ENCODE data around the gene PHLPP1.

Gene PHLPP1

DNA sequence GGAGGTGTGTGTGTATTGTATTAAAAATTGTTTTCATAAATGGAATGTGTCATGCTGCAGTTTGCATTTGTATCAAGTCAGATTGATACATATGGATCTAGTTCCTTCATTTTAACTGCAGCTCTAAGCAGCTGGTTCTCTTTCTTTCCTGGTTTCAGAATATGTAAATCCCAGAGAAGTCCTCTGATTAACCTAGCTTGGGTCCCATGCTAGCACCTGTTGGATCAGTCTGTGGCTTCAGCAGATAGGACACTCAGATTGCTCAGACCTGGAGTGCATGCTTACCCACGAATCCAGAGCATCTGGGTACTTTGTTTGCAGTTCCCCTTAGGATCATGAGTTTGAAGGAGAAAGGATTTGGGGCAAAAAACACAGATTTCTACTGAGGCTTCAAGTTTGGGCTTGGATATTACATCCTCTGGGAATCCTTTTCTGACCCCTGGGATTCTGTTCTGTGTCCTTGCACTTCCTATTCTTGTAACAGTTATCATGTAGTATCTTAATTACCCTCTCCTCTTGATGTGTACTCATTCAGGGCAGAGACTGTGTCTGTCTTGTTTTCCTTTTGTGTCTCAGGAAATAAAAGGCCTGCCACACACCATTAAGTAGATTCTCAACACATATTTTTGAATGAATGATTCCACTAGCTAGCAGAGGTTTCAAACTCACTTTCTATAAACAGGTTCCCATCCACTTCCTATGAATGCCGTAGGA lies 142.1 kb downstream of the PHLPP1 start:
- DNase-seq: no peak

DNA sequence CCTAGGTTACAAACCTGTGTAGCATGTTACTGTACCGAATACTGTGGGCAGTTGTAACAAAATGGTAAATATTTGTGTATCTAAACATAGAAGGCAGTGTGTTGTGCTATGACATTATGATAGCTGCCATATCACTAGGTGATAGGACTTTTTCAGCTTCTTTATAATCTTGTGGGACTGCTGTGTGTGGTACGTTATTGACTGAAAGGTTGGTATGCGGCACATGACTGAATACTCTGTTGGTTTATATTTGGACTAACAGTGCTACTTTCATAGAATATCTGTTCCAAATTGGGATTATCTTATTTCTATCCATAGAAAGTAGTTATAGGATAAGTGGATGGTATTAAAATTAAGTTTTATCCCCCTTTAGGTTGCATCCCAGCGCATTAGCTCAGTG lies 144.7 kb downstream of the PHLPP1 start:
- no peak for DNase-seq

DNA sequence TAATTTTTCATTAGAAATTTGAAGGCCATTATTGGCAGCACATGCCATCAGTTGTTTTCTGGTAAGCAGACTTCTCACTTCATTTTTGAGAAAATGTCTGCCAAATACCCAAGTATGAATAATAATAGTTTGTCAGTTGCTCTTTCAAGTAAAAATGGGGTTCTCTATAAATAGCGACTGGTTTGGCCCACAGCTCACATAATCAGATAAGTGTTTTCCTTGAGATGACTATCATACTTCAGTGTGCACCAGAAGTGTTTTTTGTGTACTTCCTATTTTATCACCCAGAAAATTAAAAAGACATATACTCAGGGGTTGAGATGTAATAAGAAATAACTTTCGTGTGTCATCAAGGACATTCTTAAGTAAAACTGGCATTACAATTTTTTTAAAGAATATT lies 147.1 kb downstream of the PHLPP1 start:
- DNase-seq: no peak

DNA sequence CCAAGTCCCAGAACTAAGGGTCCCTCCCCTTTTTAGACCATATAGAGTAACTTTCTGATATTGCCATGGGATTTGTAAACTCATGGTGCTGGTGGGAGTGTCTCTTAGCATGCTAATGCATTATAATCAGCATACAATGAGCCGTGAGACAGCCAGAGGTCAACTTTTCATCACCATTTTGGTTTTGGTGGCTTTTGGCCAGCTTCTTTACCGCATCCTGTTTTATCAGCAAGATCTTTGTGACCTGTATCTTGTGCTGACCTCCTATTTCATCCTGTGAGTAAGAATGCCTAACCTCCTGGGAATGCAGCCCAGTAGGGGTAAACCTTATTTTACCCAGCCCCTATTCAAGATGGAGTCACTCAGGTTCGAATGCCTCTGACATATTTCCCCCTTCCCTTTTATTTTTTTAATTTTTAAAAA lies 148.2 kb downstream of the PHLPP1 start:
- no peak for DNase-seq

DNA sequence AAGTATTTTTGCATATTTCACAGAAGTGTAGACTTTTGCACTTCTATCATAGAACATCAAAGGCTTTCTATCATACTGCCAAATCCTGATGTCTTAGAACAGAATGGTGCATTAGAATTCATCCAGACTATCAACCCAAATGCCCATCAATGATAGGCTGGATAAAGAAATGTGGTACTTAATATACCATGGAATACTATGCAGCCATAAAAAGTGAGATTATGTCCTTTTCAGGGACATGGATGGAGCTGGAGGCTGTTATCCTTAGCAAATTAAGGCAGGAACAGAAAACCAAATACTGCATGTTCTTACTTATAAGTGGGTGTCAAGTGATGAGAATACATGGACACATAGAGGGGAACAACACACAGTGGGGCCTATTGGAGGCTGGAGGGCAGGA lies 150.2 kb downstream of the PHLPP1 start:
- no peak for DNase-seq

DNA sequence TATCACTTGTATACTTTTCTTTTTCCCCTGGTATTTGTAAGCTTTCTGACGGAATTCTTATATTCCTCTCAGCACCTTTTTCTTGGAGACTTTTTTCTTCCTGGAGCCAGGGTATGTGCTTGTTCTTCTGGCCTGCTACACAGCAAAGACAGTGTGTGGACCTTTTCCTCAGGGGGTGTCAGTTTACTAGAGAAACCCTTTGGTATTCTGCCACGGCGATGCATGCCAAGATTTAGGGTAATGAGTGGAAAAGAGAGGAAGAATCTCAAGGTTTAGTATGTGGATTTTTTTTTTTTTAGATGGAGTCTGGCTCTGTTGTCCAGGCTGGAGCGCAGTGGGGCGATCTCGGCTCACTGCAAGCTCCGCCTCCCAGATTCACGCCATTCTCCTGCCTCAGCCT lies 152.2 kb downstream of the PHLPP1 start:
- no peak for DNase-seq

DNA sequence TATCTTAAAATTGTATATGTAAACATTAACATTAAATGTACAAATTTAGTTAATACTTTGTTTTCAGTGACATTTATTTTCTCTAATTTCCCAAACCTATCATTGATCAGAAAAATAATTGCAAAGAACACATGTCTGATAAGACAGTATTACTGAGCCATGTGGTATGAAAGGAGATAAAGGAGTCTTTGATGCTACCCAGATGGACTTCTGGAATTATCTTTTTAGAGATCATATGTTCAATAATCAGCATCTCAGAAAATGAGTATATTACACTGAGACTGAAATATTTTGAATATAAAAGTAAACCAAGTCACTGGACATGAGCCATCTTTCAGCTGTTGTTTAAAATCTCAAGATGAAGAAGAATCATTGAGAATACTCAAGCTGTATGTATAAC lies 153.3 kb downstream of the PHLPP1 start:
- no peak for DNase-seq

DNA sequence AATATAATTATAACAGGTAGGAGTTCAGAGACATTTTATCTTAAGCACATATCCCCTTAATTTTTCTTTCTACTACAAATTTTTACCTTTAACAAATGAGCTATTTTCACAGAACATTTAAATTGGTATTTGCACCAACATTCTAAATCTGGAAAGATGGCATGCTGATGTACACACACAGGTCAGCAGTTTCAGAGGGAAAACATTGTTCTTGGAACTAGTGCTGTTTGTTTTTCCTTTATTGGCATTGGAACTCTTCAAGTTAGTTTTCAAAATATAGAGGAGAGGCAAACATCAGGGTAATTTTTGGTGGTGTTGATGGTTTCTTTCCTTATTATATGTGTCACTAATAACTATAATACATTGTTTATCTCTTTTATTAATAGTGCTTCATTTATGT lies 155.3 kb downstream of the PHLPP1 start:
- no peak for DNase-seq

DNA sequence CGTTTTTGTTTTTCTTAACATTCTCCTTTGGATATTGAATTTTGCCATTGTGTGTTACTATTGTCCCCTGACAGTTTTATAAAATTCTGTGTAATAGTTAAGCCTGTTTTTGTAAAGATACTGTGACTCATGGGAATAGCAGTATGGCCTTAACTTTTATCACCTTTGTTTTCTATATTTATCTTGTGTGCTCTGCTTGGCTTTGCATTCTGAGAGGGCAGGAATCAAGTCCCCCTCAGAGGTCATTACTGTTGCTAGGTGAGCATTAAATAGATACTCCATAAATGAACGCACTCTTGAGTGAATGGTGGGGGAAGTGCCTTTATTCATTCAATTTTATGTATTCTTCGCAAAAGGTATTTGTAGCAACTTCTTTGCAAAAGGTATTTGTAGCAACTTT lies 160.0 kb downstream of the PHLPP1 start:
- no peak for DNase-seq

DNA sequence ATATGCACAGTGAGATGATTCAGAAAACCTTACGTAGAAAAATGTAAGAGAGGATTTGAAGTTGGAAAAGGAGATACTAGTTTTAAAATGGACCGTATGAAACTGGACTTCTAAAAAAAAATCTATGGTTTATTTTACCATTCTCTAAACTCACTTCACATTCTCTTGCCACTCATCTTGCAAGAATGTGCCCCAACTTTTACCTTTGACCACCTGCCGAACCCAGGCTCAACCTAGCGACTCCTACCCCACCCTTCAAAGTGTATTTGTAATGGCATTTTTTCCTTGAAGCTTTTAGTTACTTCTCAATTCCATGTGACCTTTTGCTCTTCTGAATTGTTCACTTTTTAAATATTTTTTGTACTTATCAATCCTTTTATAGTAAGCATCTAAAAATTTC lies 160.8 kb downstream of the PHLPP1 start:
- no peak for DNase-seq

DNA sequence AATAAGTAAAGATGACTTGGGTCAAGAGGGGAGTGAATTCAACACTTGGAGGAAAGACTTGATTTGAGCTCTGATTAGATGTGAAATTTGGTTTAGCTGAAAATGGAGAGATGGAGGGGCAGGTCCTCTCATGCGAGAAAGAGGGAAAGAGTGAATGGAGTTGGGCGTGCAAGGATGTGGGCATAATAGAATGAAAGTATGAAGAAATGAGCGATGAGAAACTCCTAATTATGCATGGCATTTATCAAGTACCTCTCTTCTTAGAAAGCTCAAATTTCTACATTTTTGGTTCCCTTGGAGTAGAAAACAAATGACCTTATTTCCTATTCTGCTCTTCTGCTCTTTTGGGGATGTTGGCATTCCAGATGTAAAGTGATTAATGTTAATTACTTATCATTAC lies 161.5 kb downstream of the PHLPP1 start:
- no peak for DNase-seq

DNA sequence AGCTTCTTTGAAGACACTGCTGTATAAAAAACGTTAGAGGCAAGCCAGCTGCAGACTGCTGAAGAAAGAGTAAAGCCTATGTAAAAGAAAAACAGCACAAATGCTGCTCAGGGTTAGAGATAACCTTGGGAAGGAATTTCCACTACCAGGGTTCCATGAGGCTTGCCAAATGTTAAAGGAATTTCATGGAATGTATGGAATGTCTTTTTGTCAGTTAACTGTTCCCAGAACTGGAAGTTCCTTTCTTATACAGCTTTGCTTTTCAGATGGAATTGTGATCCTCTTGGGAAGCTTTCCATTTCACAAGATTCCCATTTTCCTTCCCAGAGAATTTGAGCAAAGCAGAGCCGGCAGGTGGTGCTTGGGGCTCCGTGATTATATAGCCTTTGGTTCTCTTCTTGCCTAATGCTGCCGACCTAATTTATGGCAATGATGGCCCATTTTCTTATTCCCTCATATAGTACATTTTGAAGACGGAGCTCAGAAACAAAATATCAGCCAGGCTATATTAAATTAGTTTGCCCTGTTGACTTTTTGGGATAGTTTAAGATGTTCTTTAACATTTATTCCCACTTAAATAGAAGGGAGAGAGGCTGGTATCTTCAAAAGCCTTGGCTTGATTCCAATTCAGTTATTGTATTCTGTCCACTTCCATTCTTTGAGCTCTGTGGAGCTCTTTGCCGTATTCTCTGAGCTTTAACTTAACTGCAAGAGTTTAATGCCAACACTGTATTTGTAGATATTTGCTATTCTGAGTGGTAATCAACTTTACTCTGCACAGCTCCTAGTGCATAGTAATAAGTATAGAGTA lies 162.3 kb downstream of the PHLPP1 start:
- no peak for DNase-seq

DNA sequence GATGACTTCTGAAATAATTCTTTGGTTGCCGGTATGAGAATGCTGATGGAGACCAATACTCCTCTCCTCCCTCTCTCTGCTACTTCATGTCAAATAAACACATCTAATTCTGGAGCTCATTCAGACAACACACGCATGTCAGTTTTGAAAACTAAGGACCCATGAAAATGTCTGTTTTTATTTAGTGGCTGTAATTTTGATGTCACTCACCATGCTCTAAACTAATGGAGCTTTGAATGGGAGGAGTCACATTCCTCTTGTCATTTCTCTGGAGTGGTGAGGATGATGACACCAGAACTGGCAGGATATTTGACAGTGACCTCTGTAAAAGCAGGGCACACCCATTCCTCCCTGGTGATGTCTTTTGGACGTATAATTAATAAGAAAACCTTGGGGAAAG lies 163.0 kb downstream of the PHLPP1 start:
- no peak for DNase-seq

DNA sequence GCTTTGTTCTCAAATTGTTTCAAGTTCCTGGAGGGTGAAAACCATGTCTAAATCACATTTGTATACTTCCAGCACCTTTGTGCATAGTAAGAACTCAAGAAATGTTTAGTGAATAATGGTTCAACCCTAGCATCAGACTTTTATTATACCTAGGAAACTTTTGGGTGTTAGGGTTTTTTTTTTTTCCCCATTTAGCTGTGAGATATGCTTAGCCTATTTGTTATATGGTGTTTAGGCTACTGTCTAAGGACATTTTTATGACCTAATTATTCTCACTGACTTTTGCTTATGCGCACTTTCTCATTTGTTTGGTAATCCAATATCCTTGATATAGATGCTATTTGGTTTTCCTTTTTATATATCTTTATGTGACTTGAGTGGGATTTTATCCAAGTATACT lies 164.7 kb downstream of the PHLPP1 start:
- DNase-seq: no peak

DNA sequence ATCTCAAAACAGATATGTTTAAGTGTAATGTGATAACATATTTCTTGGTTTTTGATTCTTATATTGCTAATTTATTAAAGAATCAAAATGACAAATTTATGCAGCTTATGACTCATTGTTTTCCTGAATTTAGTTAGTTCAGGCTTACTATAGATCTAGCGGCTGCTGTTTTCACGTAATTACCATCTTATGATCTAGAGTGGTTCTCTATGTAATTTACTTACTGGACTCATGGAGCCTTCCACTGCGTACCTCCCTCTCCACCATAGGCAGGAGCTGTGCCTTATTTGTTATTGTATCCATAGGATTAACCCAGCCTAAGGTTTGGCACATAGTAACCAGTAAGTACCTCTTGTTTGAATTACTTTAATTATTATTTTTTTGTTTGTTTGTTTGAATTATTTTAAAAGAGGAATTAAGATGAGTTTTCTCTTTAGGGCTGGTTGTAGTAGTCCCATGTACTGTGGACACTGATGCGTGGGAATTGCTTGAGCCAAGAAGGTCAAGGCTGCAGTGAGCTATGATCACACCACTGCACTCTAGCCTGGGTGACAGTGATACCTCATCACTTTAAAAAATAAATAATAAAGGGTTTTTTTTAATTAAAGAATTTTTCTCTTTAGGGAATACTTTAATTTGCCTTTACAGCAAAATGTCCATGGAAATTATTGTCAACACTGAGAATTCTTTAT lies 165.5 kb downstream of the PHLPP1 start:
- DNase-seq: no peak

DNA sequence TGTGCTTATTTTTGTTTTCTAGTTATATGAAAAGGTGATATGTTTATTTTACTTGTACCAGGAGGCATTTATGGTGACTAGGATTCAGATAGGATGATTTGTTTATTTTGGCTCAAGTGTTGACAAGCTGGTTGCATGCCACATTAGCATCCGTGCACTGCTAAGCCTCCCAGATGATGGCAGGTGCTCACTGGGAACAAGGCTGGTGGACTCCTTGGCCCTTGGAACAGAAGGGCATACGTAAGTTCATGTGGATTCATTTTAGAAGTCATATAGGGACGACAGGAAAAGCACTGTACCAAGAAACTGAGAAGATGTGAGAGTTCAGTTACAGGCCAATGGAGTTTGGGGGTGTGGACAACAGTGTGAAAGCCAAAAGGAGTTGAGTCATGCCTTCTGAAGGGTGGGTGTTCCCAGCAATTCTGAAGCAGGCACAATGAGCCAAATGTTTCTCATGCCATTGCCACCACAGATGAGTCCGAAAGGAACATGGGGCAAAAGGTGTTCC lies 166.2 kb downstream of the PHLPP1 start:
- DNase-seq: no peak

DNA sequence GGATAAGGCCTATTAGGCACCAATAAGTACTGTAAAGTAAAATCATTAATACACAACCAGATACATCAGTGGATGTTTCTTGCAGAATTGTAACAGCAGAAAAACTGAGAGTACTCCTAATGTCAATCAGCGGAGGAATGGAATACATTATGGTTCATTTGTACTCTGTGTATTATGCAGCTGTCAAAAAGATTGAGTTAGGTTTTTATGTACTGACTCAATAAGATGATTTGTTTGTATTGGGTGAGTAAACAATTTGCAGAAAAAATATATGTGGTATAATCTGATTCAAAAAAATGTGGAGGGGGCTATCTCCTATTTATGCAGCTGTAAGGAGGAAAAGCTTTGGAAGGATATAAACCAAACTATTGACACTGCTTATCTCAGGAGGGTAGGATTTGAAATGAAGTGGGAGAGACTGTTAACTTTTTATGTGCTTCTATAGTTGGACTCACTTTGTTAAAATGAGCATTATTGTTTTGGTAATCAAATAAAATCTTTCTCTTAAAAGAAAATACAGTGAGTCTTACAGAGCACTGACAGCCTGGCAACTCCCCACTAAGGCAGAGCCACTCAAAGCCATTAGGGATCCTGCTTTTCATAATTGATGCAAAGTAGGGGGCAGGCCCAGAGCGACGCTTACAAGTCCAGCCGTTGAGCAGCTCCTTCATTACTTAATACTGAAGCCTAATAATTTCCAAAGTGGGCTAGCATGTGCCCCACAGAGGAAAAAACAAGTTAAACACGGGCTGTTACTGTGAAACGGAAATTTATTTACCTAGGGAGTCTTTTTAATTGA lies 168.8 kb downstream of the PHLPP1 start:
- DNase-seq: peak; percentile 84

DNA sequence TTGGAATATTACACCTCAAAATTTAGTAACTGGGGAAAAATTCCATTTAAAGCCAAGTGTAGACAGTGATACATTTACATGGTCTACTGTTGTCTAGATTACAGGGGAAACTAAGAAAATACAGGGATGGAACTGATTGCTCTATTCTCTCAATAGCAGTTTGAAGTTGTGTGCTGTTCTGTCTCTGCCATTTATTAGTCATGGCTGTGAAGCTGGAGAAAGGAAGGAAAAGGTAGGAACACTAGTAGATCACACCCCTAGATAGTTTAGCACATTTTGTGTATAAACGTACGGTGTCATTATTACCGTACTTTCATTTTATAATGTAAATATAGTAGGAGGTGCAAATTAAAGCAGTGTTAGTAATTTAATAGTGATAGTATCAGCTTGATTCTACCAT lies 170.5 kb downstream of the PHLPP1 start:
- no peak for DNase-seq

DNA sequence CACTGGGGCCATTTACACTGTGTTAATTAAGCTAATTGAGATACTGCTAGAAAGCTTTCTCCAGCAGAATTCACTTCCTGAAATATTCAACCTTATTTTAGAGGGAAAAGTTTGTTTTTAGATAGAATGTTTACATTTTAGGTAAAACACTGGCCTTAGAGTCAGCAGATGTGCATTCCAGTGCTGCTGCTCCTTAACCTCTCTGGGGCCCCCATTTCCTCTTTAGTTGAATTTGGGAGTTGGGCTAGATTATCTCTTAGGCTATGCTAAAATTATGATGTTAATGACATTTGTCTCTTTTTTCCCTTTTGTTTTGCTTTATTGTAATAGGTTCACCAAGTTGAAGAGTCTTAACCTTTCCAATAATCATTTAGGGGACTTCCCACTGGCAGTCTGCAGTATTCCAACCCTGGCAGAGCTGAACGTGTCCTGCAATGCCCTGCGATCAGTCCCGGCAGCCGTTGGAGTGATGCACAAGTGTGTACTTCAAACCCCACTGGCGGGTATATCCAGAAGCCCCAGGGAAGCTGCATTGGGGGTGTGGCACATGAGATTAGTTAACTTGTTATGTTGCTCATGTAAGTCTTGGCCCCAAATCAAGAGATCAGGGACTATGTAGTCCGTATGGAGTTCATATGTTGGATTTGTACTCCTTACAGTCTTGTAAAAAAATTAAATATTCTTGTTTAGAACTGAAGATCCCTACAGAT lies 179.5 kb downstream of the PHLPP1 start:
- DNase-seq: no peak

DNA sequence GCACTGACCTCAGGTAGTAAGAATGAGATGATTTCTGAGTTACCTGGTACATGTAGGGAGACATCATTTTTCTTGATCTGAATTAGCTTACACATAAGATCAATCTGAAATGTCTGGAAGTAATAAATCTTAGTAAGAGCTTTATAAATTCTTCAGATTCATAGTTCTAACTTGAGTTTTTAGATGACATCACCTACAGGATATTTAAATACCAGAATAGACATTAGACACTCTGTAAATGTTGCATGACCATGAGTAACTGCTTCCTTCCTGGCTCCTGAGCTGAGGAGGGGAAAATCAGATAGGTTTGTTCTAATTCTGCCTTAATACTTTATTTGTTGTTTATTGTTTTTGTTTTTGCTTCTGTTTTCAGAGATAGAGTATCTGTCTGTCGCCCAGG lies 181.8 kb downstream of the PHLPP1 start:
- DNase-seq: no peak

DNA sequence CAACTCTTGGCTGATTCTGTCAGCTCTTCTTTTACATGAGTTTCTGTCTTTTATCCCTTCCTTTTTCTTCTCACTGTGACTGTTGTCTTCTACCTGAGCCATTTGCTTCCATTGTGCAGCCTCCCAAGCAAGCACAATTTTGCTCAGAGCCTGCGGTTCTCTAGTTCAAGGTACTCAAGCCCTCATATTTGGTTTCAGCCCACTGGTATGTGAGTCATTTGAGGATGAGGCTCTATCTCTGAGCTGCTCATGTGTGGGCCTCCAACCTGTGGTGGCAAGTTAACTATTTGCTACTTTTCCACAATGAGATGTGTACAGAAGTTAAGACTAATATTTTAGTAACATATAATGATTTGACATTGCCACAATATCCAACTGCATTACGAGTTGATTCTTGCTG lies 183.0 kb downstream of the PHLPP1 start:
- no peak for DNase-seq

DNA sequence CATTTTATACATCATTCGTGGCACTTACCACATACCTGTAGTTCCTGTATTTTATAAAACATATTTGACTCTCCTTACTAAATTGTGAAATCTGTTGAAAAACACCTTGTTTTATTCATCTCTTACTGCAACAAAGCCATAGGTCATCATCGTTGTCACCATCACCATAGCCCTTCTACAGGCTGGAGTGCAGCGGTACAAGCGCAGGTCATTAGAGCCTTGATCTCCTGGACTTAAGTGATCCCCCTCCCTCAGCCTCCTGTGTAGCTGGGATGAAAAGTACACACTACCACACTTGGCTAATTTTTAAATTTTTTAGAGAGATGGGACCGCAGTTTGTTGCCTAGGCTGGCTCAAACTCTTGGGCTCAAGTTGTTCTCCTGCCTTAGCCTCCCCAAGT lies 184.2 kb downstream of the PHLPP1 start:
- no peak for DNase-seq

Data from NCI-H1048 (cell line).